ENCODE results near the gene LAMC3. TPM values are rescaled to one million over a fixed set of nuclear protein-coding genes. Genes with fewer than 3 reads are reported as not detected.

LAMC3 gene
- total RNA-seq, 1 donor from 2014 or later = 0.05 TPM

GRCh38 chr9:131024978-131025868 lies 16.2 kb downstream of the LAMC3 start:
- Mint-ChIP-seq H3K27me3 (ENCODE audit: insufficient read depth) (no peaks in the 10 kb centered on the region), H3K4me3 (no peak overlapping the region), H3K9me3 (no peaks in the 10 kb centered on the region), H3K36me3 (ENCODE audit: low read depth) (no peaks in the 10 kb centered on the region), H3K4me1 (ENCODE audit: low read depth) (no peaks in the 10 kb centered on the region), H3K27ac (no peak overlapping the region)
- intact Hi-C loops (cut with micrococcal nuclease) = no loop called here
- no peak for DNase-seq (ENCODE audit: low spot score)

- intact Hi-C loops (cut with micrococcal nuclease) = no loop called here
- H3K4me3 Mint-ChIP-seq = no peak overlapping the region
These were observed 17.2 kb downstream of the LAMC3 start for GRCh38 chr9:131025953-131026858.

GRCh38 chr9:131027048-131027871 lies 18.3 kb downstream of the LAMC3 start:
- DNase-seq (ENCODE audit: low spot score) = no peak
- no peaks in the 10 kb centered on the region for H3K27me3 Mint-ChIP-seq (ENCODE audit: insufficient read depth)
- intact Hi-C loops (cut with micrococcal nuclease) = no loop called here
- H3K9me3 Mint-ChIP-seq = no peaks in the 10 kb centered on the region
- H3K36me3 Mint-ChIP-seq (ENCODE audit: low read depth) = no peaks in the 10 kb centered on the region
- no peak overlapping the region for H3K4me3 Mint-ChIP-seq
- no peaks in the 10 kb centered on the region for H3K4me1 Mint-ChIP-seq (ENCODE audit: low read depth)
- no peak overlapping the region for H3K27ac Mint-ChIP-seq

More at GRCh38 chr9:131025953-131026858, 17.2 kb downstream of the LAMC3 start:
- Mint-ChIP-seq H3K27ac (no peak overlapping the region), H3K27me3 (ENCODE audit: insufficient read depth) (no peaks in the 10 kb centered on the region), H3K4me1 (ENCODE audit: low read depth) (no peaks in the 10 kb centered on the region), H3K9me3 (no peaks in the 10 kb centered on the region), H3K36me3 (ENCODE audit: low read depth) (no peaks in the 10 kb centered on the region)
- no peak for DNase-seq (ENCODE audit: low spot score)

GRCh38 chr9:131027872-131028179 lies 18.9 kb downstream of the LAMC3 start:
- Mint-ChIP-seq H3K36me3 (ENCODE audit: low read depth) (no peaks in the 10 kb centered on the region), H3K27ac (no peak overlapping the region), H3K4me1 (ENCODE audit: low read depth) (no peaks in the 10 kb centered on the region), H3K9me3 (no peaks in the 10 kb centered on the region), H3K4me3 (no peak overlapping the region), H3K27me3 (ENCODE audit: insufficient read depth) (no peaks in the 10 kb centered on the region)
- DNase-seq (ENCODE audit: low spot score) = no peak
- intact Hi-C loops (cut with micrococcal nuclease) = no loop called here

- Mint-ChIP-seq H3K4me1 (ENCODE audit: low read depth) (no peaks in the 10 kb centered on the region), H3K4me3 (no peak overlapping the region), H3K27me3 (ENCODE audit: insufficient read depth) (no peaks in the 10 kb centered on the region), H3K9me3 (no peaks in the 10 kb centered on the region), H3K36me3 (ENCODE audit: low read depth) (no peaks in the 10 kb centered on the region), H3K27ac (no peak overlapping the region)
- DNase-seq (ENCODE audit: low spot score) = no peak
- intact Hi-C loops (cut with micrococcal nuclease) = no loop called here
These were observed 19.4 kb downstream of the LAMC3 start for GRCh38 chr9:131028221-131028884.

GRCh38 chr9:131028931-131029573 lies 20.1 kb downstream of the LAMC3 start:
- intact Hi-C loops (cut with micrococcal nuclease) = no loop called here
- H3K27me3 Mint-ChIP-seq (ENCODE audit: insufficient read depth) = no peaks in the 10 kb centered on the region
- DNase-seq (ENCODE audit: low spot score) = no peak
- no peak overlapping the region for H3K27ac Mint-ChIP-seq
- H3K36me3 Mint-ChIP-seq (ENCODE audit: low read depth) = no peaks in the 10 kb centered on the region
- no peaks in the 10 kb centered on the region for H3K4me1 Mint-ChIP-seq (ENCODE audit: low read depth)
- H3K9me3 Mint-ChIP-seq = no peaks in the 10 kb centered on the region
- H3K4me3 Mint-ChIP-seq = no peak overlapping the region

GRCh38 chr9:131029574-131029952 lies 20.6 kb downstream of the LAMC3 start:
- H3K4me3 Mint-ChIP-seq = no peak overlapping the region
- H3K36me3 Mint-ChIP-seq (ENCODE audit: low read depth) = no peaks in the 10 kb centered on the region
- H3K9me3 Mint-ChIP-seq = no peaks in the 10 kb centered on the region
- intact Hi-C loops (cut with micrococcal nuclease) = no loop called here
- H3K4me1 Mint-ChIP-seq (ENCODE audit: low read depth) = no peaks in the 10 kb centered on the region
- no peaks in the 10 kb centered on the region for H3K27me3 Mint-ChIP-seq (ENCODE audit: insufficient read depth)
- H3K27ac Mint-ChIP-seq = no peak overlapping the region
- DNase-seq (ENCODE audit: low spot score) = no peak

GRCh38 chr9:131030239-131031004 lies 21.4 kb downstream of the LAMC3 start:
- no peaks in the 10 kb centered on the region for H3K4me1 Mint-ChIP-seq (ENCODE audit: low read depth)
- no peak for DNase-seq (ENCODE audit: low spot score)
- no peaks in the 10 kb centered on the region for H3K27me3 Mint-ChIP-seq (ENCODE audit: insufficient read depth)
- intact Hi-C loops (cut with micrococcal nuclease) = no loop called here
- no peak overlapping the region for H3K27ac Mint-ChIP-seq
- H3K4me3 Mint-ChIP-seq = no peak overlapping the region
- H3K36me3 Mint-ChIP-seq (ENCODE audit: low read depth) = no peaks in the 10 kb centered on the region
- no peaks in the 10 kb centered on the region for H3K9me3 Mint-ChIP-seq

- Mint-ChIP-seq H3K9me3 (no peaks in the 10 kb centered on the region), H3K4me3 (no peak overlapping the region), H3K4me1 (ENCODE audit: low read depth) (no peaks in the 10 kb centered on the region), H3K27ac (no peak overlapping the region), H3K27me3 (ENCODE audit: insufficient read depth) (no peaks in the 10 kb centered on the region), H3K36me3 (ENCODE audit: low read depth) (no peaks in the 10 kb centered on the region)
- DNase-seq (ENCODE audit: low spot score) = no peak
- intact Hi-C loops (cut with micrococcal nuclease) = no loop called here
These were observed 22.1 kb downstream of the LAMC3 start for GRCh38 chr9:131031005-131031641.

GRCh38 chr9:131031642-131032005 lies 22.6 kb downstream of the LAMC3 start:
- intact Hi-C loops (cut with micrococcal nuclease) = no loop called here
- no peak for DNase-seq (ENCODE audit: low spot score)
- H3K27ac Mint-ChIP-seq = no peak overlapping the region
- no peaks in the 10 kb centered on the region for H3K9me3 Mint-ChIP-seq
- H3K27me3 Mint-ChIP-seq (ENCODE audit: insufficient read depth) = no peaks in the 10 kb centered on the region
- H3K36me3 Mint-ChIP-seq (ENCODE audit: low read depth) = no peaks in the 10 kb centered on the region
- no peaks in the 10 kb centered on the region for H3K4me1 Mint-ChIP-seq (ENCODE audit: low read depth)
- no peak overlapping the region for H3K4me3 Mint-ChIP-seq

- no peak for DNase-seq (ENCODE audit: low spot score)
- no peaks in the 10 kb centered on the region for H3K4me1 Mint-ChIP-seq (ENCODE audit: low read depth)
- H3K9me3 Mint-ChIP-seq = no peaks in the 10 kb centered on the region
- intact Hi-C loops (cut with micrococcal nuclease) = no loop called here
- H3K27me3 Mint-ChIP-seq (ENCODE audit: insufficient read depth) = no peaks in the 10 kb centered on the region
- no peaks in the 10 kb centered on the region for H3K36me3 Mint-ChIP-seq (ENCODE audit: low read depth)
- H3K4me3 Mint-ChIP-seq = no peak overlapping the region
- no peak overlapping the region for H3K27ac Mint-ChIP-seq
These were observed 23.4 kb downstream of the LAMC3 start for GRCh38 chr9:131032384-131032783.

All from activated T-helper 1 cell treated with anti-CD3 and anti-CD28 coated beads, Interleukin-12 subunit alpha, Interleukin-12 subunit beta, Interleukin-2, Interleukin-4 antibody, amounts not matched to agents 30 ng/mL and 10 ng/mL and 1 ng/mL, durations not matched to agents 14 hours and 24 hours and 36 hours (primary cell).